HG03108 (cell line): ENCODE measurements around the gene MFNG.
"Not testable (repeated sequence)": the region's sequence is repeated elsewhere in the genome, so short reads cannot be mapped to it uniquely, and the experiment has no call there.

Source experiments
- ATAC-seq: cut with Tn5 transposase; IDR thresholded peaks from one replicate; pipeline ENCODE4 v1.9.1; 2021; ENCODE audit warnings: moderate library complexity; ENCODE audit not compliant: unreplicated experiment

Gene MFNG

GRCh38 chr22:37476389-37477329 lies 9.5 kb downstream of the MFNG start:
- ATAC-seq = no peak

GRCh38 chr22:37474447-37475090 lies 11.6 kb downstream of the MFNG start:
- no peak for ATAC-seq

GRCh38 chr22:37473437-37473946 lies 12.7 kb downstream of the MFNG start:
- no peak for ATAC-seq

GRCh38 chr22:37472418-37473006 lies 13.7 kb downstream of the MFNG start:
- ATAC-seq = no peak

GRCh38 chr22:37471727-37472417 lies 14.3 kb downstream of the MFNG start:
- ATAC-seq = no peak

- no peak for ATAC-seq
Measured at GRCh38 chr22:37470087-37470445, 16.1 kb downstream of the MFNG start.

GRCh38 chr22:37469416-37470086 lies 16.6 kb downstream of the MFNG start:
- no peak for ATAC-seq

- not testable (repeated sequence) for ATAC-seq
Measured at GRCh38 chr22:37468201-37468695, 17.9 kb downstream of the MFNG start.

GRCh38 chr22:37467391-37467955 lies 18.7 kb downstream of the MFNG start:
- no peak for ATAC-seq

GRCh38 chr22:37464181-37464580 lies 22.0 kb downstream of the MFNG start:
- no peak for ATAC-seq

- ATAC-seq = no peak
Measured at GRCh38 chr22:37462983-37463382, 23.2 kb downstream of the MFNG start.

GRCh38 chr22:37462436-37462835 lies 23.7 kb downstream of the MFNG start:
- ATAC-seq = no peak

- ATAC-seq = no peak
Measured at GRCh38 chr22:37461961-37462360, 24.2 kb downstream of the MFNG start.

- ATAC-seq = no peak
Measured at GRCh38 chr22:37460684-37461083, 25.5 kb downstream of the MFNG start.

- no peak for ATAC-seq
Measured at GRCh38 chr22:37459206-37459605, 27.0 kb downstream of the MFNG start.

- no peak for ATAC-seq
Measured at GRCh38 chr22:37457093-37457893, 28.9 kb downstream of the MFNG start.

GRCh38 chr22:37456346-37456745 lies 29.8 kb downstream of the MFNG start:
- no peak for ATAC-seq

- no peak for ATAC-seq
Measured at GRCh38 chr22:37455896-37456295, 30.3 kb downstream of the MFNG start.
